HG03571 (cell line): ENCODE data around the gene CFAP47.
"Not testable (repeated sequence)": the region's sequence is repeated elsewhere in the genome, so short reads cannot be mapped to it uniquely, and the experiment has no call there.

ENCODE experiments used
- ATAC-seq: cut with Tn5 transposase; IDR thresholded peaks from one replicate; pipeline ENCODE4 v1.9.1; 2021; ENCODE audit not compliant: unreplicated experiment

CFAP47 gene

DNA sequence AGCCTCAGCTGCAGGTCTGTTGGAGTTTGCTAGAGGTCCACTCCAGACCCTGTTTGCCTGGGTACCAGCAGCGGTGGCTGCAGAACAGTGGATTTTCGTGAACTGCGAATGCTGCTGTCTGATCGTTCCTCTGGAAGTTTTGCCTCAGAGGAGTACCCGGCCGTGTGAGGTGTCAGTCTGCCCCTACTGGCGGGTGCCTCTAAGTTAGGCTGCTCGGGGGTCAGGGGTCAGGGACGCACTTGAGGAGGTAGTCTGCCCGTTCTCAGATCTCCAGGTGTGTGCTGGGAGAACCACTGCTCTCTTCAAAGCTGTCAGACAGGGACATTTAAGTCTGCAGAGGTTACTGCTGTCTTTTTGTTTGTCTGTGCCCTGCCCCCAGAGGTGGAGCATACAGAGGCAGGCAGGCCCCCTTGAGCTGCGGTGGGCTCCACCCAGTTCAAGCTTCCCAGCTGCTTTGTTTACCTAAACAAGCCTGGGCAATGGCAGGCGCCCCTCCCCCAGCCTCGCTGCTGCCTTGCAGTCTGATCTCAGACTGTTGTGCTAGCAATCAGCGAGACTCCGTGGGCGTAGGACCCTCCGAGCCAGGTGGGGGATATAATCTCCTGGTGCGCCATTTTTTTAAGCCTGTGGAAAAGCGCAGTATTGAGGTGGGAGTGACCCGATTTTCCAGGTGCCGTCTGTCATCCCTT is 315.4 kb downstream of the CFAP47 start:
- not testable (repeated sequence) for ATAC-seq

GRCh38 chrX:36241397-36241796 is 321.9 kb downstream of the CFAP47 start:
- ATAC-seq = no peak

DNA sequence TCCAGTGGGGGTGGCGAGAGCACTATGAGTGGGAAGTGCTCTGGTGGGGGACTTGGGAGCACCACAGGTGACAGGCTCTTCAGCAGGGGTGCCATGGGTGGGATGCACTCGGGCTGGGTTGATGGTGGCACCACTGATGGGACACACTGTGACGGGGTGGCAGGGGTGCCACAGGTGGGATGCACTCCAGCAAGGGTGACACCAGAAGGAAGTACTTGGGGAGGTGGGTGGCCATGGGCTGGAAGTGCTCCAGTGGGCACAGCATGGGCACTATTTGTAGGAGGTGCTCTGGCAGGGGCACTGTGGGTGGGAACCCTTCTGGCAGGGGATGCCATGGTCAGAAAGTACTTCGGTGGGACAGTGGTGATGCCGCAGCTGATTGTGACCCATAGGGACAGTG is 346.6 kb downstream of the CFAP47 start:
- no peak for ATAC-seq

- ATAC-seq = no peak
Measured at GRCh38 chrX:36310136-36310535, 390.6 kb downstream of the CFAP47 start.

DNA sequence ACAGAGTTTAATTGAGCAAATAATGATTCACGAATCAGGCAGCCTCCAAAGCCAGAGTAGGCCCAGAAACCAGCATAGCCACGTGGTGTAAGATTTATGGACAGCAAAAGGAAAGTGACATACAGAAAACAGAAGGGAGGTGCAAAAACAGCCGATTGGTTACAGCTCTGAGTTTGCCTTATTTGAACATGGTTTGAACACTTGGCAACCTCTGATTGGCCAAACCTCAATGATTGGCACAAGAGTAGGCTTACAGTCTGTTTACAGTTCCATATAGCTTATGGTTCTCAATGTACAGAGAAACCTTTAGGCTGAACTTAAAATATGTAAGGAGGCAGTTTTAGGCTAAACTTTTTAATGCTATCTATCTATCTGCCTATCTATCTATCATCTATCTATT is 394.8 kb downstream of the CFAP47 start:
- no peak for ATAC-seq

DNA sequence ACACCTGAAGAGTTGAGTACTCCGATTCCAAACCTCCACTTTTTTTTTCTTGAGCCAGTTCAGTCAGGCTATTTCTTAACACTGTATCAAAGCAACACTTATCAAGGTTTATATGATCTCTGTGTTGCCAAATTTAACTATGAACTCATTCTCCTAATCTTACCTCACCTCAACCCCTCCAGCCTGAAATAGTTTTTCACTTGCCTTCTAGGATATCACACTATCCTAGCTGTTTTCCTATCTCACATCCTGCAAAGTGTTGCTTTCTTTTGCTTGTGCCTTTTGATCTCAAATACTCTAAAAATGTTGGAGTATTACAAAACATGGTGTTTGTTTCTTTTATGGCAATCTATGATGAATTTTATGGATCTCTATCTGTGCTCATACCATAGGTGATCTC is 415.0 kb downstream of the CFAP47 start:
- no peak for ATAC-seq

DNA sequence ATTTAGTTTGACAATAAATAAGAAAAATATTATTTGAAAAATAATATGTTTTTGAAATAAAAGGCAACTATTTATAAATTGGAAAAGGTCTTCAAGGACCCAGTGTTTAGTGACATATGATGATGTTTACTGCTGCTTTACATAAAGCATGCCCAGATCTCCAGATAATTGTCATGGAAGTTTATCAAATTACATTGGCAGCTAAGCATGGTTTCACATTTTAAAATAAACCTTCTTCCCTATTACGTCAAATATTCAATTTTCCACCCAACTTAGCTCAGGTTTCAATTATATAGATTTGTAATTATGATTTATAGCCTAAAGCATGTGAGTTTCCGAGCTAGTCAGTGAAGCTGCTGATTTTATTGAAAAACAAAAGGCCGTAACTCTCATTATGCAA is 417.2 kb downstream of the CFAP47 start:
- ATAC-seq = no peak

- no peak for ATAC-seq
Measured at GRCh38 chrX:36344301-36344700, 424.8 kb downstream of the CFAP47 start.

- no peak for ATAC-seq
Measured at GRCh38 chrX:36348509-36348908, 429.0 kb downstream of the CFAP47 start.

DNA sequence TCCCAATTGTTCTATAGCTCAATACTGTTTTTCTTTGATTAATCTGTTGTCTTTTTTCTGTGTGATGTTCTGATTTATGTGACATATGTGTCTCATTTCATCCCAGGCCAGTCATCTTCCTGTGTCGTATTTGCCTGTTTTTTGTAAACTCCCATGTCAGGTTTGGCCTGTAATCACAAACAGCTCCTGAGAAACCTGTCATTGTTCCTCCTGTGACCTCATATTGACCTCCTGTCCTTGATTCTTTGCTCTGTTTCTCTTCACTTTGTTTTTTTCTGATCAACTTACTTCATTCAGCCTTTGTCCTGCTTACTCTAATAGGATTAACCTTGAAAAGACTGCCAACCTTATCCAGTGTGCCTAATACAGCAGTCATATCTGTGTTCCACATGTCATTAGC is 438.3 kb downstream of the CFAP47 start:
- ATAC-seq = no peak

GRCh38 chrX:36364262-36364661 is 444.7 kb downstream of the CFAP47 start:
- no peak for ATAC-seq

DNA sequence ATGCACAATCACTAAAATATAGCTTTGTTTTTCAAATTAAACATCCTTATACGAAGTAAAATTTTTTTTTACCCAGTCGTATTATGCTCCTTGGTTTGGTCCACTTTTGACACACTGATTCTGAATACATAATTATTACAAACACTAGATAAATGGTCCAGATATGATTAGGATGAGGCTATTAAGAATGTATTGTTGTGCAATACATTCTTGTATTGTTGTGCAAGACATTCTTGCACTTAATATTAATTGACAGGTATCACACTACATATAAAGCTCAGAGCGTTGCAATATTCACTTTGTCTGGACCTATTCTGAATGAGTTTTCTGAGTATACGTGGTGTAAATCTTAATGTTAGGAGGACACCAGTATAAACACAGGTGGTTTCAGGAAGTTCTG is 464.0 kb downstream of the CFAP47 start:
- ATAC-seq = no peak

- no peak for ATAC-seq
Measured at GRCh38 chrX:36388901-36389300, 469.4 kb downstream of the CFAP47 start.

- ATAC-seq = no peak
Measured at GRCh38 chrX:36401774-36402173, 482.2 kb downstream of the CFAP47 start.

DNA sequence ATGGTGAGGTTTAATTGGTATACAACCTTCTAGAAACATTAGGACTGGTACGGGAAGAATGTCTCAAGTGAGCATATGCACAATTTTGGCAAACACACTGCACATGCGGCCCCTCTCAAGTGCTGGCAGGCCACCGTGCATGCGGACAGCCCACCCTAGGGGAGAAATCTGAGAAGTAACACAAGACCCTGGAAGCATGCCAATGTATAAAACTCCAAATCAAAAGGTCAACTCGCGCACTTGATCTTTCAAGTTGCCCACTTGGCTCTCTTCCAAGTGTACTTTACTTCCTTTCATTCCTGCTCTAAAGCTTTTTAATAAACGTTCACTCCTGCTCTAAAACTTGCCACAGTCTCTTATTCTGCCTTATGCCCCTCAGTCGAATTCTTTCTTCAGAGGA is 488.3 kb downstream of the CFAP47 start:
- no peak for ATAC-seq

- ATAC-seq = no peak
Measured at GRCh38 chrX:36414056-36414455, 494.5 kb downstream of the CFAP47 start.

DNA sequence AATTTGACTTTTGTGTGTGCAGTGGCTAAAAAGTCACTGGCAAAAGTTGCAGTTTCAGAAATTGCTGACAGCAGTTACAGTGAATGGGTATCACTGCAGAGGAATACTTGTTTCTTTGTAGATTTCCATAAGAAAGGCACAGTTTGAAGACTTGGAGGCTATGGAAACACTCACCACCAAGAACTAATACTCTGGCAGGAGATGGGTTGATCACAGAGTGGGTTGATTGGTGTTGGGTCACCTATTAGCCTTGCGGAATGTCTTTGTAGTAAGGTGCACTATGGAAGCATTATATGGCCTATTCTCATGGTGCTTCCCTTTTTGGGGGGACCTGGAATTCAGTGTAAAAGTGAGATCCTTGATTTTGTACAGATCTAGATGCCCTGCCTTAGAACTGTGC is 502.8 kb downstream of the CFAP47 start:
- no peak for ATAC-seq

DNA sequence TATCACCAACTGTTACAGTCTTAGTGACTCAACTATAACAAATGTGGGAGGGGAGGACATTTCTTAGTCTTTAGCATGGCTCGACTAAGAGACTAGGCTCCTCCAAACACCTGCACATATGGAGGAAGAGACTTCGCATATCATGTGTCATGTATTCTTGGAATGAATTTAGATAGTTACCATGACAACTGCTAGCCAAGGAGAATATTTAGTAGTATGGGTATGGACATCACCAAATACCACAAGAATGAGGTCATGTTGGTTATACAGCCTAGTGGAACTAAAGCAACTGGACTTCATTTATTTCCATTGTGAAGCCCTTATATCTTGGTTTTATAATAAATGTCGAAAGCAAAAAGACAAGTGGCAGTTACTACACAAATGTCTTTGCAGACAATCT is 512.3 kb downstream of the CFAP47 start:
- ATAC-seq = no peak

- ATAC-seq = no peak
Measured at GRCh38 chrX:36434522-36434921, 515.0 kb downstream of the CFAP47 start.
